OCI-LY3 (cell line): ENCODE data around the gene DQX1.

ENCODE experiments used
- EZH2phosphoT487 ChIP-seq: fragments of 200-600 bp; shearing (Covaris generic); IDR thresholded peaks from 2 replicates; pipeline ENCODE4 v1.6.1; 2018; ENCODE audit warnings: antibody characterized with exemption, mixed run types, low read depth
- TF ChIP-seq, protein P1 (sequence below): fragments of 200-600, 300-600 bp; sonication (generic); IDR thresholded peaks from 2 replicates; pipeline ENCODE4 v1.5.1; 2014; ENCODE audit warnings: antibody characterized with exemption, low read length, low read depth

DNA sequence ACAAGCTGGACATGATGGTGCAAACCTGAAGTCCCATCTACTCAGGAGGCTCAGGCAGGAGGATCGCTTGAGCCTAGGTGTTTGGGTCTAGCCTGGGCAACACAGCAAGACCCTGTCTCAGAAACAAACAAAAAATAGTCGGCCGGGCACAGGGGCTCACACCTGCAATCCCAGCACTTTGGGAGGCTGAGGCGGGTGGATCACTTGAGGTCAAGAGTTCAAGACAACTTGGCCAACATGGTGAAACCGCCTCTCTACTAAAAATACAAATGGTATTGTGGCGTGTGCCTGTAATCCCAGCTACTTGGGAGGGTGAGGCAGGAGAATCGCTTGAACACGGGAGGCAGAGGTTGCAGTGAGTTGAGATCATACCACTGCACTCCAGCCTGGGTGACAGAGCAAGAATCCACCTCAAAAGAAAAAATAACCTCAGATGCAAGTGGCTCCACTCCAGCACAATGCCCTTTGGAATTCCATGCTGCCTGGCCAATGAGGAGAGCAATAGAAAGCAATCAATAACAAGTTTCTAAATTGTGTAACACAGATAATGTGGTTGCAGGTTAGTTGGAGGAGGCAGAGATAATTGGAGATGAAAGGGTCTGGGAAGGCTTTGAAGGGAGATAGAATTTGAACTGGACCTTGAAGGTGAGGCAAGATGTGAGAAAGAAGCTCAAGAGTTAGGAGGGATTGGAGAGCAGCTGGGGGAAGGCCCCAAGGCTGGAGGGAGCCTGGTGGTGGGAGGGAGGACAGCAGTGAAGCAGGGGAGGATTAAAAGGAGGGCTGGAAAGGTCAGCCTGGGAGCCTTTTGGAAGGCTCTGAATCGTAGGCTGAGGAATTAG, 37.2 kb downstream of the DQX1 start:
- TF ChIP-seq, protein P1, sequence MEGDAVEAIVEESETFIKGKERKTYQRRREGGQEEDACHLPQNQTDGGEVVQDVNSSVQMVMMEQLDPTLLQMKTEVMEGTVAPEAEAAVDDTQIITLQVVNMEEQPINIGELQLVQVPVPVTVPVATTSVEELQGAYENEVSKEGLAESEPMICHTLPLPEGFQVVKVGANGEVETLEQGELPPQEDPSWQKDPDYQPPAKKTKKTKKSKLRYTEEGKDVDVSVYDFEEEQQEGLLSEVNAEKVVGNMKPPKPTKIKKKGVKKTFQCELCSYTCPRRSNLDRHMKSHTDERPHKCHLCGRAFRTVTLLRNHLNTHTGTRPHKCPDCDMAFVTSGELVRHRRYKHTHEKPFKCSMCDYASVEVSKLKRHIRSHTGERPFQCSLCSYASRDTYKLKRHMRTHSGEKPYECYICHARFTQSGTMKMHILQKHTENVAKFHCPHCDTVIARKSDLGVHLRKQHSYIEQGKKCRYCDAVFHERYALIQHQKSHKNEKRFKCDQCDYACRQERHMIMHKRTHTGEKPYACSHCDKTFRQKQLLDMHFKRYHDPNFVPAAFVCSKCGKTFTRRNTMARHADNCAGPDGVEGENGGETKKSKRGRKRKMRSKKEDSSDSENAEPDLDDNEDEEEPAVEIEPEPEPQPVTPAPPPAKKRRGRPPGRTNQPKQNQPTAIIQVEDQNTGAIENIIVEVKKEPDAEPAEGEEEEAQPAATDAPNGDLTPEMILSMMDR: no peak
- TF ChIP-seq EZH2phosphoT487: no peak
